Mammary epithelial cell (primary cell): ENCODE results near the gene MMP7.

Experiments used
- CTCF ChIP-seq, 2 donors: IDR thresholded peaks in 1 of 2; conservative IDR thresholded peaks in 1 of 2; 2 replicates each; pipeline ENCODE4 v1.5.1; 2011 to 2012; ENCODE audit warnings: inconsistent platforms in 2 of 2, low read length in 2 of 2, mild to moderate bottlenecking in 2 of 2, control low read depth in 1 of 2, low read depth in 1 of 2; ENCODE audit not compliant: insufficient read depth in 1 of 2; ENCODE audit errors: extremely low read depth in 1 of 2
- EZH2 ChIP-seq: IDR thresholded peaks from 2 replicates; pipeline ENCODE4 v1.6.1; 2012; ENCODE audit warnings: low read length, inconsistent platforms, borderline replicate concordance

GRCh38 chr11:102544594-102544993 is 14.0 kb upstream of the MMP7 start:
- no peak for TF ChIP-seq CTCF (conservative IDR thresholded peaks at IDR 0.05 in 1 of 2, IDR thresholded peaks at IDR 0.05 in 1 of 2; ENCODE audit: extremely low read depth in 1 of 2, insufficient read depth in 1 of 2, low read depth in 1 of 2, low read length in 2 of 2)
- no peak for TF ChIP-seq EZH2
